PFSK-1 (cell line): ENCODE measurements around the gene MLIP.

ENCODE experiments used
- FOXP2 ChIP-seq: optimal IDR thresholded peaks from 2 replicates; pipeline ENCODE3; 2011; ENCODE audit warnings: borderline replicate concordance, control low read depth, inconsistent platforms; ENCODE audit not compliant: insufficient read depth; ENCODE audit errors: extremely low read length, extremely low read depth
- POLR2AphosphoS5 ChIP-seq: IDR thresholded peaks from 2 replicates; pipeline ENCODE4 v1.6.1; 2012; ENCODE audit warnings: low read depth, mild to moderate bottlenecking, control low read depth, low read length, moderate library complexity
- SIN3A ChIP-seq: IDR thresholded peaks from 2 replicates; pipeline ENCODE4 v1.6.1; 2012; ENCODE audit warnings: mild to moderate bottlenecking, low read length, moderate library complexity, borderline replicate concordance; ENCODE audit not compliant: insufficient read depth
- TAF1 ChIP-seq: IDR thresholded peaks from 2 replicates; pipeline ENCODE4 v1.6.1; 2012; ENCODE audit warnings: low read length, control low read depth, borderline replicate concordance; ENCODE audit not compliant: insufficient read depth
- TF ChIP-seq, protein P1 (sequence below), 2 experiments: IDR thresholded peaks; 2 replicates each; pipeline versions ENCODE4 v1.6.1 to v1.8.0; 2011 to 2012; ENCODE audit warnings: low read depth in 2 of 2, low read length in 2 of 2, control low read depth in 1 of 2, inconsistent platforms in 1 of 2, mild to moderate bottlenecking in 1 of 2, moderate library complexity in 1 of 2; ENCODE audit not compliant: insufficient read depth in 1 of 2

The MLIP gene

DNA sequence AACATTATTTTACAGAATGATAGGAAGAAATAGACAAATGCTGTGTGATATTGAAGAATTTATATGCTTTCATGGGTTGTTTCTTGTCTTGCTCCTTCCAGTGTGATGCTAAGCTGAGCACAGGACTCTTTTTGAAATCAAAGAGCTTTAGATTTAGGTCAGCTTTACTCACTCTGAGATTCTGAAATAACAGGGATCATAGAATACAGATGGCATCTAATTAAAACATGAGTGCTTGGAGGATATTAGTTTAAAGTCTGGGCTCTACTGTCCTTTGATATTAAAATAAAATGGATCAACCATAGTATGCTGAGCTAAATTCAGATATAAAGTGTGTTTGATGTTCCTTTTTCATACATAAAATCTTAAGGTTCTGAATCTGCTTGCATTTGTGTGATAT, 29.6 kb downstream of the MLIP start:
- no peak for TF ChIP-seq SIN3A

DNA sequence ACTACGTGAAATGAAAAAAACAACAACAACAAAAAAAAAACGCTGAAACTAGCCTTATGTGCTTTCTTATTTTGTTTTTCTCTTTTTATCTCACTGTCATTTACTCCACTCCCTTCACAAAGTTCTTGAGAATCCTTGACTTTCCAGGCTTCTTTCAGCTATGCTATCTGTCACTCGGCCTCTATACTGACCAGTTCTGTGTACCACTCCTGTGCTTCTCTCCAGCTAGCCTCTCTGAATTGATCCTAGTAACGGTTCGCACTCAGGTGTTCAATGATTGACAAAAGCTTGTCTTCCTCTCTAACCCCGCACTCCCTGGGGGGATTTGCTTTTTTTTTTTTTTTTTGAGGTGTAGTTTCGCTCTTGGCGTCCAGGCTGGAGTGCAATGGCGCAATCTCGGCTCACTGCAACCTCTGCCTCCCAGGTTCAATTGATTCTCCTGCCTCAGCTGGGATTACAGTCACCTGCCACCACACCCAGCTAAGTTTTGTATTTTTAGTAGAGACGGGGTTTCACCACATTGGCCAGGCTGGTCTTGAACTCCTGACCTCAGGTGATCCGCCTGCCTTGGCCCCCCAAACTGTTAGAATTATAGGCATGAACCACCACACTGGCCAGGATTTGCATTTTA, 31.8 kb downstream of the MLIP start:
- TF ChIP-seq SIN3A (no peak), FOXP2 (no peak), TAF1 (no peak), POLR2AphosphoS5 (no peak)
- TF ChIP-seq, protein P1, sequence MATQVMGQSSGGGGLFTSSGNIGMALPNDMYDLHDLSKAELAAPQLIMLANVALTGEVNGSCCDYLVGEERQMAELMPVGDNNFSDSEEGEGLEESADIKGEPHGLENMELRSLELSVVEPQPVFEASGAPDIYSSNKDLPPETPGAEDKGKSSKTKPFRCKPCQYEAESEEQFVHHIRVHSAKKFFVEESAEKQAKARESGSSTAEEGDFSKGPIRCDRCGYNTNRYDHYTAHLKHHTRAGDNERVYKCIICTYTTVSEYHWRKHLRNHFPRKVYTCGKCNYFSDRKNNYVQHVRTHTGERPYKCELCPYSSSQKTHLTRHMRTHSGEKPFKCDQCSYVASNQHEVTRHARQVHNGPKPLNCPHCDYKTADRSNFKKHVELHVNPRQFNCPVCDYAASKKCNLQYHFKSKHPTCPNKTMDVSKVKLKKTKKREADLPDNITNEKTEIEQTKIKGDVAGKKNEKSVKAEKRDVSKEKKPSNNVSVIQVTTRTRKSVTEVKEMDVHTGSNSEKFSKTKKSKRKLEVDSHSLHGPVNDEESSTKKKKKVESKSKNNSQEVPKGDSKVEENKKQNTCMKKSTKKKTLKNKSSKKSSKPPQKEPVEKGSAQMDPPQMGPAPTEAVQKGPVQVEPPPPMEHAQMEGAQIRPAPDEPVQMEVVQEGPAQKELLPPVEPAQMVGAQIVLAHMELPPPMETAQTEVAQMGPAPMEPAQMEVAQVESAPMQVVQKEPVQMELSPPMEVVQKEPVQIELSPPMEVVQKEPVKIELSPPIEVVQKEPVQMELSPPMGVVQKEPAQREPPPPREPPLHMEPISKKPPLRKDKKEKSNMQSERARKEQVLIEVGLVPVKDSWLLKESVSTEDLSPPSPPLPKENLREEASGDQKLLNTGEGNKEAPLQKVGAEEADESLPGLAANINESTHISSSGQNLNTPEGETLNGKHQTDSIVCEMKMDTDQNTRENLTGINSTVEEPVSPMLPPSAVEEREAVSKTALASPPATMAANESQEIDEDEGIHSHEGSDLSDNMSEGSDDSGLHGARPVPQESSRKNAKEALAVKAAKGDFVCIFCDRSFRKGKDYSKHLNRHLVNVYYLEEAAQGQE (IDR thresholded peaks at IDR 0.05; ENCODE audit: insufficient read depth in 1 of 2, low read depth in 2 of 2, low read length in 2 of 2) = no peak

DNA sequence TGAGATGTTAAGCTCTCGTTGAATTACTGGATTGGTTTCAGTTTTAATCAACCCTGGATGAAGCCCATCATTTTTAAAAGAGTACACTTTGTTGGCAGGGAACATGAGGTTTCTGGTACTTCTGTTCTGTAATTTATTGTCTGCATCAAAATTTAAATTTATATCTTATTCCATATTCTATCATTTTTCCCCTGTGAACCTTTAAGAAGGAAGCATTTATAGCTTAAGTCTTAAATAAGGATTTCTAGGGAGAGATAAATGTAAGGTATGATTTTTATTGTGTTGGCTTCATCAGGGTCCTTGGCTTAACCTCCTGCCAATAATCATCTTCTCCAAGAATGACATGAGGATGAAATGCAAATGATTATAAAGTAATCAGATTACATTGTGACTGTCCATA, 40.6 kb downstream of the MLIP start:
- TF ChIP-seq TAF1 (no peak), POLR2AphosphoS5 (no peak), SIN3A (no peak), FOXP2 (no peak)
- TF ChIP-seq, protein P1 (IDR thresholded peaks at IDR 0.05; ENCODE audit: insufficient read depth in 1 of 2, low read depth in 2 of 2, low read length in 2 of 2) = no peak

DNA sequence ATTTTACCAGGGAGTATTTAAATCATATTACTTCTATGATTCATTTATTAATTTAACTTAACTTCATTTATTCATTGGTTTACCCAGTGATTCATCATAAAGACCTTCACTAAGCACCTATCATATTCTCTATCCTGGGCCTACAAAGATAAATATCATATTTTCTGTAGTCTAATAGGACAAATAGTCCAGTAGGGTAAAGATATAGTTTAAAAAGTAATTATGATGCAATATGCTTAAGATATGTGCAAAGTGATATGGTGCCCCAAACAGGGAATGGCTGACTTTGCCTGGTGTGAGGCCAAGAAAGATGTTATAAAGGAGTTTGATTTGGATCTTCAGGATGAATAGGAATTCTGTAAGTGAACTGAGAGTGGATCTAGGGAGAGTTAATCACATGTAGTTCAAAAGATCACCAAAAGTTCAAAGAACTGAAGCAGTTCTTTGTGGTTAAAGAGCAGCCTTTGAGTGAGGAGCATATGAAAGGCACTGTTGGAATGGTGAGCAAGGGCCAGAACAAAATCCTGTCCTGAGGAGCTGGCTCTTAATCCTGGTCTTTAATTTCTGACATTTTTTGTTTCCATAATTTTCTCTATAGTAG, 45.5 kb downstream of the MLIP start:
- no peak for TF ChIP-seq TAF1
- no peak for TF ChIP-seq SIN3A
- TF ChIP-seq FOXP2 = no peak
- TF ChIP-seq, protein P1 (IDR thresholded peaks at IDR 0.05; ENCODE audit: insufficient read depth in 1 of 2, low read depth in 2 of 2, low read length in 2 of 2) = no peak
- no peak for TF ChIP-seq POLR2AphosphoS5

DNA sequence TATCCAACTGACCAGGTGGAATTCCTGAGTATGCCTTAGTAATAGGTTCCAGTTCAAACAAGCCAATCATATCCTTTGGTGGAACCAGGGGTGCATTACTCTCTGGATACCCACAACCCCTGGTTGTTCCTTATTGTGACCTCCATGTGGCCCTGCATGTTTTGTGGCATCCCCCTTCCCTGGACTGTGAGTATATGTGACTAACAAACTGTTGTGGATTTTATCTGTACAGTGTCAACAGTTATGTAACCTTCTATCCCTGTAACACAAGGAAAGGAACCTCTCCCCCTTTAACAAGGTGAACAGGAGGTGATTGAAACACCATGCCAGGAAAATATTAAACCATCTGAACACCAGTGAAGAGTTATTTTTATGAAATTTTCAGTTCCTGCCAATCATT, 46.2 kb downstream of the MLIP start:
- TF ChIP-seq TAF1 (no peak), POLR2AphosphoS5 (no peak), SIN3A (no peak), FOXP2 (no peak)
- TF ChIP-seq, protein P1 (IDR thresholded peaks at IDR 0.05; ENCODE audit: insufficient read depth in 1 of 2, low read depth in 2 of 2, low read length in 2 of 2) = no peak
